Neuronal stem cell (in vitro differentiated cells): ENCODE results near the gene ITPRID1.
A peak's percentile ranks its signal among the peaks of the same experiment; 100 is the strongest.

Source experiments
- DNase-seq: peaks from one replicate; pipeline ENCODE4 v3.0.0-alpha.2; 2013; ENCODE audit warnings: low spot score
- H2AFZ ChIP-seq: one replicate; pipeline ENCODE4 v1.6.1; 2013; ENCODE audit warnings: mild to moderate bottlenecking, low read length, inconsistent platforms
- H2AK5ac ChIP-seq: 2 replicates; pipeline ENCODE4 v1.6.1; 2013; ENCODE audit warnings: low read depth, mild to moderate bottlenecking, inconsistent platforms, low read length, moderate library complexity, mixed read lengths
- H2BK120ac ChIP-seq: 2 replicates; pipeline ENCODE4 v1.6.1; 2013; ENCODE audit warnings: low read depth, mild to moderate bottlenecking, inconsistent platforms, low read length, moderate library complexity, mixed read lengths
- H2BK12ac ChIP-seq: one replicate; pipeline ENCODE4 v1.6.1; 2013; ENCODE audit warnings: low read length, inconsistent platforms
- H2BK15ac ChIP-seq: 2 replicates; pipeline ENCODE4 v1.6.1; 2013; ENCODE audit warnings: mild to moderate bottlenecking, low read length, inconsistent platforms, mixed read lengths
- H2BK5ac ChIP-seq: one replicate; pipeline ENCODE4 v1.6.1; 2013; ENCODE audit warnings: inconsistent platforms, mild to moderate bottlenecking, low read length, moderate library complexity
- H3K14ac ChIP-seq: one replicate; pipeline ENCODE4 v1.6.1; 2013; ENCODE audit warnings: low read length, inconsistent platforms
- H3K18ac ChIP-seq: 2 replicates; pipeline ENCODE4 v1.6.1; 2013; ENCODE audit warnings: low read length, inconsistent platforms
- H3K23ac ChIP-seq: 2 replicates; pipeline ENCODE4 v1.6.1; 2013; ENCODE audit warnings: low read depth, mild to moderate bottlenecking, mixed read lengths, low read length, inconsistent platforms; ENCODE audit not compliant: poor library complexity
- H3K27ac ChIP-seq: replicated peaks from 3 replicates; pipeline ENCODE4 v1.5.1; 2013; ENCODE audit warnings: low read length, inconsistent platforms
- H3K27me3 ChIP-seq, 3 experiments: 2 replicates each; pipeline ENCODE4 v1.6.1; 2013; ENCODE audit warnings: low read length in 3 of 3, mild to moderate bottlenecking in 2 of 3, inconsistent platforms in 1 of 3, low read depth in 1 of 3, mixed read lengths in 1 of 3, moderate library complexity in 1 of 3; ENCODE audit not compliant: control insufficient read depth in 3 of 3, insufficient read depth in 3 of 3
- H3K36me3 ChIP-seq, 2 donors: replicated peaks in 1 of 2; 2 replicates each; pipeline ENCODE4 v1.6.1; 2013; ENCODE audit warnings: low read length in 2 of 2; ENCODE audit not compliant: control insufficient read depth in 2 of 2, insufficient read depth in 2 of 2
- H3K4ac ChIP-seq: 2 replicates; pipeline ENCODE4 v1.6.1; 2013; ENCODE audit warnings: inconsistent platforms, mild to moderate bottlenecking, low read length, moderate library complexity
- H3K4me1 ChIP-seq, 2 donors: 1 replicate in 1 of 2; 2 replicates in 1 of 2; pipeline ENCODE4 v1.6.1; 2013; ENCODE audit warnings: low read length in 2 of 2, low read depth in 1 of 2; ENCODE audit not compliant: control insufficient read depth in 2 of 2, insufficient read depth in 1 of 2
- H3K4me2 ChIP-seq: one replicate; pipeline ENCODE4 v1.6.1; 2013; ENCODE audit warnings: mild to moderate bottlenecking, low read length, inconsistent platforms; ENCODE audit not compliant: insufficient read depth, poor library complexity, severe bottlenecking
- H3K4me3 ChIP-seq, 2 donors: 2 replicates each; pipeline ENCODE4 v1.5.1; 2013; ENCODE audit warnings: low read length in 2 of 2, mild to moderate bottlenecking in 2 of 2, inconsistent platforms in 1 of 2, moderate library complexity in 1 of 2
- H3K79me1 ChIP-seq: one replicate; pipeline ENCODE4 v1.6.1; 2013; ENCODE audit warnings: low read depth, mild to moderate bottlenecking, inconsistent platforms, low read length, moderate library complexity
- H3K9ac ChIP-seq: one replicate; pipeline ENCODE4 v1.6.1; 2013; ENCODE audit warnings: mild to moderate bottlenecking, low read depth, low read length, inconsistent platforms; ENCODE audit not compliant: poor library complexity
- H3K9me3 ChIP-seq, 2 donors: replicated peaks in 1 of 2; 2 replicates each; pipeline versions ENCODE3 to v1.6.1; 2013; ENCODE audit warnings: low read length in 2 of 2, mild to moderate bottlenecking in 2 of 2, inconsistent platforms in 1 of 2, low read depth in 1 of 2, mixed read lengths in 1 of 2, moderate library complexity in 1 of 2; ENCODE audit not compliant: control insufficient read depth in 2 of 2, insufficient read depth in 1 of 2
- H4K8ac ChIP-seq: one replicate; pipeline ENCODE4 v1.6.1; 2013; ENCODE audit warnings: low read depth, mild to moderate bottlenecking, inconsistent platforms, low read length, moderate library complexity
- H4K91ac ChIP-seq: one replicate; pipeline ENCODE4 v1.6.1; 2013; ENCODE audit warnings: low read length, low read depth, mild to moderate bottlenecking, inconsistent platforms; ENCODE audit not compliant: poor library complexity
- WGBS, 2 donors: extraction: QIAGEN DNeasy Blood & Tissue Kit; methylation state at CpG; one replicate each; pipeline ENCODE4 v1.1.7; 2013; ENCODE audit warnings: missing lambda C conversion rate in 2 of 2, mixed read lengths in 1 of 2; ENCODE audit not compliant: insufficient read length in 2 of 2, insufficient replicate concordance in 1 of 2; ENCODE audit errors: extremely low coverage in 2 of 2; 5-methylcytosine and 5-hydroxymethylcytosine counted together

Gene ITPRID1

DNA sequence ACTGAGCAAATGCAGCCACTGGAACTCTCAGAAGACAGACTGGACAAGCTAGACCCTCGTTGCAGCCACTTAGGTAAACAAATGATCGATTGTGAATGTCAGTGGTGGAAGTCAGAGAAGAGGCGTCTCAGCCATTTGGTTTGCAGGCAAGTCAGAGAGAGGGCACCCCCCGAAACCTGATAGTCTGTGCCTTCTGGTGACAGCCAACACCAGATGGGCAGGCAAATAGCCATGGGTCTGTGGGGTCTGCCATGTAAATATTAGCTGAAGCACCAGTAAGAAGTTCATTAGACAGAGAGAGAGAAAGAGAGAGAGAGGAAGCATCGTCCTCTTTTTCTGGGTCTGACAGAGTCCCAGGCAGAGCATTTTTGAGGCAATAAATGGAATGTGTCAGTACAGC, 178.6 kb downstream of the ITPRID1 start:
- no peak overlapping the region for H2BK15ac ChIP-seq
- no peak overlapping the region for H2AK5ac ChIP-seq
- no peak overlapping the region for H3K4ac ChIP-seq
- H3K9ac ChIP-seq, result no peak overlapping the region
- H2BK12ac ChIP-seq, result no peak overlapping the region
- no peak overlapping the region for H3K4me3 ChIP-seq
- H2AFZ ChIP-seq, result no peak overlapping the region
- no CpG with 5 or more reads among the region's 5 CpGs for WGBS, 2 donors
- H3K79me1 ChIP-seq, result no peaks in the 10 kb centered on the region
- H4K91ac ChIP-seq, result no peak overlapping the region
- H3K14ac ChIP-seq, result no peak overlapping the region
- no peak overlapping the region for H2BK5ac ChIP-seq
- H3K9me3 ChIP-seq, result no peaks in the 10 kb centered on the region
- no peaks in the 10 kb centered on the region for H3K36me3 ChIP-seq
- H3K4me1 ChIP-seq, result peaks cover 0 to 8% of the 10 kb centered on the region in 2 donors
- H4K8ac ChIP-seq, result no peak overlapping the region
- H3K18ac ChIP-seq, result no peak overlapping the region
- H3K27ac ChIP-seq, result no peak overlapping the region
- no peak for DNase-seq
- H3K4me2 ChIP-seq, result no peak overlapping the region
- H3K27me3 ChIP-seq, result no peaks in the 10 kb centered on the region
- H2BK120ac ChIP-seq, result no peak overlapping the region
- H3K23ac ChIP-seq, result no peak overlapping the region

DNA sequence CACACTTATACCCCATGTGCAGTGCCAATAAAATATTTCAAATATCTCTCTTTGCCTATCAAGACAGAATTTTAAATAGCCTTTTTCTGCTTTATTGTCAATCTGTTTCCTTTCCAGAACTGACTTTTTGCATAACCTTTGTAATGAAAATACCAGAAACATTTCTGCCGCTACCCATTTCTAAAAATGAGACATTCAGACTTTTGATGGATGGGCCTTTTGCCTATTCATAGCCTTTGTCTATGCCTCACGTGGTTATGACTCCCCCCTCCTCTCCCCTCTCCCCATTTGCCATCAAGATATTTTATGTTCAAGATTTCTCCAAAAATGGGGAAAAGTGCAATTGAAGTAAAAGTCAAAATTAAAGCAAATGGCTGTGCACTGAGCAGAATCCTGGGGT, 179.0 kb downstream of the ITPRID1 start:
- no peaks in the 10 kb centered on the region for H3K79me1 ChIP-seq
- no peak overlapping the region for H3K9ac ChIP-seq
- H3K4me1 ChIP-seq, result peaks cover 0 to 8% of the 10 kb centered on the region in 2 donors
- no peak overlapping the region for H2AFZ ChIP-seq
- H3K27me3 ChIP-seq, result no peaks in the 10 kb centered on the region
- H3K27ac ChIP-seq, result no peak overlapping the region
- no peak overlapping the region for H4K8ac ChIP-seq
- no peak overlapping the region for H3K4ac ChIP-seq
- no peak overlapping the region for H3K4me2 ChIP-seq
- H3K36me3 ChIP-seq, result no peaks in the 10 kb centered on the region
- H2BK120ac ChIP-seq, result no peak overlapping the region
- H3K9me3 ChIP-seq, result no peaks in the 10 kb centered on the region
- no peak overlapping the region for H2BK12ac ChIP-seq
- H3K14ac ChIP-seq, result no peak overlapping the region
- H2AK5ac ChIP-seq, result no peak overlapping the region
- H3K18ac ChIP-seq, result no peak overlapping the region
- no peak overlapping the region for H3K23ac ChIP-seq
- H2BK15ac ChIP-seq, result no peak overlapping the region
- no peak overlapping the region for H2BK5ac ChIP-seq
- no peak overlapping the region for H4K91ac ChIP-seq
- no peak overlapping the region for H3K4me3 ChIP-seq
- no peak for DNase-seq
- no CpG with 5 or more reads among the region's 2 CpGs for WGBS, 2 donors

DNA sequence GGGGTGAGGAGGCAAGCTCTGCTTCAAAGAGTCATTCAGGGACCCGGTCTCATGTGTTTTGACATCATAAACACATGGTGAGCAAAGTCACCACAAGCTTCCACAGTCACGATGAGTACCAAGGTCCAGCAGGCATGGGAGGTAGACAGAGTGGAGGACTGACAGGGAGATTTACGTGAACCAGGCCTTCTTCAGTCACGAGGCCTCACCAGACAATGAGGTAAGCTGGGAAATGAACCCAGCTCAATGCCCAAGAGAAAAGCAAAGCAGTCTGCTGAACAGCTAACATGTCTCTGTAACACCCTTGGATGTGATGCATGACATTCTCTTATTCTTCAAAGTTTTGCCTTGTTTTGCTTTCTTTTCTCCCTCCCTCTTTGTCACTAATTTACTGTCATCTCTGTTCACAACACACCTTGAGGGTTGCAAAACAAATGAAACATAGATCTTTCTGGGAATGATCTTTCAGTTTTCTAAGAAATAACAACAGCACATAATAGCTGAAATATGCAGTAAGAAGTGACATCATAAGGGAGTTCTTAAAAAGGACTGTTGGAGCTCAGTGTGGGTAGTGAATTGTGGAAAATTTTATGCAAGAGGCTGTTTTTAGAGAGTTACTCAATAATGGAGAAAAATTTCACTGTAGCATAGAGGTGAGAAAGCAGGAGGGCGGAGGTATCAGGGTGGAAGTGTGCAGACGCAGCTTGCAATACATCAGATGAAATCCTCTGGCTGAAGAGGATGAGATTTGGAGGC, 182.1 kb downstream of the ITPRID1 start:
- Histone ChIP-seq H4K8ac (no peak overlapping the region), H3K27me3 (peaks cover 0 to 2% (median 0%) of the 10 kb centered on the region in 3 experiments), H3K9me3 (no peaks in the 10 kb centered on the region), H3K18ac (peak overlapping the region; percentile 15), H3K4me3 (no peak overlapping the region), H3K79me1 (no peaks in the 10 kb centered on the region), H3K4me1 (peaks cover 0 to under 1% of the 10 kb centered on the region in 2 donors), H3K4ac (no peak overlapping the region), H3K4me2 (no peak overlapping the region), H4K91ac (no peak overlapping the region), H3K9ac (no peak overlapping the region), H2BK120ac (no peak overlapping the region), H2BK12ac (no peak overlapping the region), H2AFZ (no peak overlapping the region), H2BK15ac (no peak overlapping the region), H3K23ac (no peak overlapping the region), H2AK5ac (no peak overlapping the region), H3K27ac (no peak overlapping the region), H3K36me3 (no peaks in the 10 kb centered on the region), H2BK5ac (no peak overlapping the region), H3K14ac (no peak overlapping the region)
- no peak for DNase-seq
- WGBS, 2 donors, result no CpG with 5 or more reads among the region's 6 CpGs

DNA sequence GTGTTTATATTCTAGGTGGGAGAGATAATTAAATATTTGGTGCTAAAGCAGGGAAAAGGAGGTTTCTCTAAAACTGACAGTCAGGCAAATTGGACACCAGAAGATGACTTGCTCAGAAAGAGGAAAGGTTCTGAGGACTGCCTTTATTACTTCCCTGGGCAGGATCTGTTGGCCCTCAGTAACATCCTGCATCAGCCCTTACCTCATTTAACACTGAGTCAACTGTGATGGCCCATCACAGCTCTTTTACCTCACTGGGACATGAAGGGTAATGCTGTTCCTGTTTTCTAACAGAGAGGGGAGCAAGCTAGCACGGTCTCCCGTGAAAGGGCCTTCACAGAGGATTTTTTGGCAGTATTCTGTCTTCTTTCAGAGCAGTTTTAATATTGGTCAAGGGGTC, 185.2 kb downstream of the ITPRID1 start:
- no peak overlapping the region for H2BK15ac ChIP-seq
- no peaks in the 10 kb centered on the region for H3K9me3 ChIP-seq
- no peaks in the 10 kb centered on the region for H3K79me1 ChIP-seq
- no CpG with 5 or more reads among the region's 2 CpGs for WGBS, 2 donors
- H2BK5ac ChIP-seq, result no peak overlapping the region
- H3K4me1 ChIP-seq, result no peaks in the 10 kb centered on the region
- H3K4ac ChIP-seq, result no peak overlapping the region
- no peak overlapping the region for H3K4me3 ChIP-seq
- H4K8ac ChIP-seq, result no peak overlapping the region
- H2AFZ ChIP-seq, result no peak overlapping the region
- H3K36me3 ChIP-seq, result no peaks in the 10 kb centered on the region
- H2BK120ac ChIP-seq, result no peak overlapping the region
- H4K91ac ChIP-seq, result no peak overlapping the region
- peaks cover 0 to 4% (median 0%) of the 10 kb centered on the region in 3 experiments for H3K27me3 ChIP-seq
- H3K18ac ChIP-seq, result no peak overlapping the region
- H2AK5ac ChIP-seq, result no peak overlapping the region
- H2BK12ac ChIP-seq, result no peak overlapping the region
- no peak for DNase-seq
- no peak overlapping the region for H3K27ac ChIP-seq
- H3K14ac ChIP-seq, result no peak overlapping the region
- no peak overlapping the region for H3K23ac ChIP-seq
- no peak overlapping the region for H3K4me2 ChIP-seq
- no peak overlapping the region for H3K9ac ChIP-seq
